ENCODE measurements around the gene TEX14. TPM values are rescaled to one million over a fixed set of nuclear protein-coding genes. Genes with fewer than 3 reads are reported as not detected.

Gene TEX14
- total and polyA plus RNA-seq, 10 of the 15 experiments (the other 5 are each of a cell fraction or from before 2014, with no cell fraction given), result 0.15 to 1.3 (median 0.66) TPM

DNA sequence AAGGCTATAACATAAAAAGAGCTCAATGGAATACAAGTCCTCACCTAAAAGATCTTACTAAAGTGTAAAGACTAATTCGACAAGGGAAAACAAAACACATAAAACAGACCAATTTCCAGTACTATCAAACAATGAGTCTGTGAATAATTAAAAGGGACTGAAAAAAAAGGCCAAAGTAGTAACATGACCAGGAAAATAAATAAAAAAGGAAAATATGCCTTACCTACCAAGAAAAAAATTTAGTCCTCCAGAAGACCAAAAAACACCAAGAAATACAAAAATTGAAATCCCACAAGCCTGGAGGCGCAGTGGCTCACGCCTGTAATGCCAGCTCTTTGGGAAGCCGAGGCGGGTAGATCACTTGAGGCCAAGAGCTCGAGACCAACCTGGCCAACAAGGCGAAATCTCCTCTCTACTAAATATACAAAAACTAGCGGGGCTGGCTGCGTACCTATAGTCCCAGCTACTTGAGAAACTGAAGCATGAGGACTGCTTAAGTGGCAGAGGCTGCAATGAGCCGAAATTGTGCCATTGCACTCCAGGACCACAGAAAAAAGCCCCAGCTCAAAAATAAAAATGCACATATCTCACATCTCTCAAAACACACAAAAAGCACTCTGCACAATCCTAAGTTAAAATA, 60.8 kb downstream of the TEX14 start:
- H3K9ac ChIP-seq (ENCODE audit: control insufficient read depth, insufficient read depth, low read length), result peak overlapping the region; percentile 28; the same call in 1 of the 2 replicates
- POLR2A ChIA-PET, result interaction anchor here (0.6 to 2.5 kb wide), 23 partner anchors 9 to 563 kb away, joined by 3 to 16 read pairs (median 4); partner anchors contain the start of gene MTMR4
- in situ Hi-C loops (cut with MboI) (no loop called here), intact Hi-C loops (cut with micrococcal nuclease; ENCODE audit: unreplicated experiment) (loop anchor here (1.0 kb wide), 6 partner anchors 15 to 293 kb away; no protein-coding TSS in a partner anchor)
- SMC1A ChIA-PET (ENCODE audit: uncharacterized antibody, unreplicated experiment), result interaction anchor here (0.6 to 4.4 kb wide), 22 partner anchors 11 to 374 kb away, joined by 3 to 40 read pairs (median 6); partner anchors contain the start of gene RAD51C
- peak; percentile 35 for FAIRE-seq
- RAD21 ChIA-PET (ENCODE audit: unreplicated experiment), result interaction anchor here (0.6 to 2.4 kb wide), 19 partner anchors 9 to 1078 kb away, joined by 3 to 15 read pairs (median 5); no protein-coding TSS in a partner anchor
- CTCF ChIA-PET, result interaction anchor here (0.7 to 8.0 kb wide), 12 partner anchors 9 to 374 kb away, joined by 3 to 61 read pairs (median 6); no protein-coding TSS in a partner anchor
- no peaks in the 10 kb centered on the region for H3K79me2 ChIP-seq (ENCODE audit: control insufficient read depth, insufficient read depth, low read length)
- no peaks in the 10 kb centered on the region for H3K27me3 ChIP-seq (replicated peaks in 1 of 2; ENCODE audit: control insufficient read depth in 2 of 2, insufficient read depth in 2 of 2, low read length in 1 of 2)
- H3K4me1 ChIP-seq (ENCODE audit: control insufficient read depth, insufficient read depth, low read length), result peaks cover 4% of the 10 kb centered on the region
- peak; percentile 86 for ATAC-seq
- H3K9me3 ChIP-seq (replicated peaks; ENCODE audit: control insufficient read depth, insufficient read depth, low read length), result no peaks in the 10 kb centered on the region
- H3K4me2 ChIP-seq (ENCODE audit: control insufficient read depth, insufficient read depth), result peak overlapping the region; percentile 31; the same call in 1 of the 2 replicates
- no peak overlapping the region; the same call in 1 of the 2 replicates for H2AFZ ChIP-seq (ENCODE audit: control insufficient read depth, low read depth, low read length)
- TSS peak; percentile 100 for BruUV-seq (replicated peaks)
- no peak overlapping the region for H3K4me3 ChIP-seq
- H3K36me3 ChIP-seq (ENCODE audit: control insufficient read depth in 2 of 2, insufficient read depth in 2 of 2, low read length in 1 of 2), result no peaks in the 10 kb centered on the region
- no peaks in the 10 kb centered on the region for H4K20me1 ChIP-seq (ENCODE audit: control insufficient read depth, insufficient read depth)
- peak overlapping the region; percentile 17; the same call in 1 of the 2 replicates for H3K27ac ChIP-seq (ENCODE audit: control insufficient read depth, insufficient read depth)
- 1% methylated on average over 10 of the region's 10 CpGs for WGBS (ENCODE audit: insufficient coverage, insufficient replicate concordance, low lambda C conversion rate, missing lambda C conversion rate)
- no peak for DNase-seq (ENCODE audit: low read depth, low spot score)
- TF ChIP-seq NFIC (IDR thresholded peaks at IDR 0.05; ENCODE audit: low read depth, low read length), result no peak
- TF ChIP-seq E2F8 (IDR thresholded peaks at IDR 0.05; ENCODE audit: low read depth, partially characterized antibody), result no peak
- no peak for TF ChIP-seq HCFC1 (IDR thresholded peaks at IDR 0.05; ENCODE audit: low read length)
- TF ChIP-seq TARDBP (IDR thresholded peaks at IDR 0.05; ENCODE audit: borderline replicate concordance), result peak; percentile 97; the same call in 1 of the 2 replicates
- no peak for TF ChIP-seq MYC (IDR thresholded peaks at IDR 0.05; ENCODE audit: insufficient read depth, insufficient read length, insufficient replicate concordance, low read length, severe bottlenecking)
- TF ChIP-seq IKZF2 (IDR thresholded peaks at IDR 0.05), result no peak; a peak in 2 of 4 replicates
- TF ChIP-seq, protein P1, sequence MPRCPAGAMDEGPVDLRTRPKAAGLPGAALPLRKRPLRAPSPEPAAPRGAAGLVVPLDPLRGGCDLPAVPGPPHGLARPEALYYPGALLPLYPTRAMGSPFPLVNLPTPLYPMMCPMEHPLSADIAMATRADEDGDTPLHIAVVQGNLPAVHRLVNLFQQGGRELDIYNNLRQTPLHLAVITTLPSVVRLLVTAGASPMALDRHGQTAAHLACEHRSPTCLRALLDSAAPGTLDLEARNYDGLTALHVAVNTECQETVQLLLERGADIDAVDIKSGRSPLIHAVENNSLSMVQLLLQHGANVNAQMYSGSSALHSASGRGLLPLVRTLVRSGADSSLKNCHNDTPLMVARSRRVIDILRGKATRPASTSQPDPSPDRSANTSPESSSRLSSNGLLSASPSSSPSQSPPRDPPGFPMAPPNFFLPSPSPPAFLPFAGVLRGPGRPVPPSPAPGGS (IDR thresholded peaks at IDR 0.05; ENCODE audit: borderline replicate concordance, insufficient read depth, low read depth, low read length, poor library complexity, severe bottlenecking), result no peak
- no peak; the same call in 1 of the 2 replicates for TF ChIP-seq CBX5 (IDR thresholded peaks at IDR 0.05; ENCODE audit: low read depth)
- no peak; the same call in 1 of the 2 replicates for TF ChIP-seq TBL1XR1 (IDR thresholded peaks at IDR 0.05; ENCODE audit: low read depth, low read length)
- no peak for TF ChIP-seq ZNF384 (IDR thresholded peaks at IDR 0.05; ENCODE audit: borderline replicate concordance, low read depth, low read length)
- TF ChIP-seq SUPT20H (IDR thresholded peaks at IDR 0.05; ENCODE audit: borderline replicate concordance, control insufficient read depth, low read depth, low read length), result no peak
- no peak for TF ChIP-seq RFX5 (IDR thresholded peaks at IDR 0.05; ENCODE audit: low read depth, low read length)
- no peak for TF ChIP-seq SPI1 (IDR thresholded peaks at IDR 0.05; ENCODE audit: borderline replicate concordance, insufficient read depth, low read depth, low read length)
- TF ChIP-seq BHLHE40 (IDR thresholded peaks at IDR 0.05; ENCODE audit: borderline replicate concordance in 1 of 2, low read depth in 2 of 2, low read length in 1 of 2), result no peak; a peak in 1 of 4 replicates
- TF ChIP-seq STAT3 (IDR thresholded peaks at IDR 0.05; ENCODE audit: low read depth, low read length), result peak; percentile 29; the same call in 1 of the 2 replicates
- TF ChIP-seq ZNF217 (IDR thresholded peaks at IDR 0.05), result no peak

Measured in GM12878 (cell line).